ENCODE measurements around the gene CDC25B. TPM values are rescaled to one million over a fixed set of nuclear protein-coding genes. Genes with fewer than 3 reads are reported as not detected.

Gene CDC25B
- total and polyA plus RNA-seq, 2 donors from 2014 or later, result 24.1 to 40.3 TPM

- no peak overlapping the region for H3K4me3 ChIP-seq (ENCODE audit: low read length in 3 of 3)
- H3K27ac ChIP-seq (ENCODE audit: low read depth in 2 of 2, low read length in 2 of 2), result no peak overlapping the region
- H3K4me1 ChIP-seq (ENCODE audit: control insufficient read depth in 2 of 3, insufficient read depth in 2 of 3, low read depth in 1 of 3, low read length in 3 of 3), result peaks cover 0 to 17% (median 9%) of the 10 kb centered on the region in 3 donors
- DNase-seq, result no peak
- no peaks in the 10 kb centered on the region for H3K27me3 ChIP-seq (ENCODE audit: control insufficient read depth, insufficient read depth, low read length)
- H3K36me3 ChIP-seq (ENCODE audit: control insufficient read depth in 2 of 3, insufficient read depth in 3 of 3, low read length in 3 of 3), result no peaks in the 10 kb centered on the region
- no peak overlapping the region for H3K9ac ChIP-seq (ENCODE audit: low read length in 3 of 3)
- no peak for TF ChIP-seq CTCF (IDR thresholded peaks at IDR 0.05; ENCODE audit: borderline replicate concordance, extremely low read depth, insufficient read depth)
- H3K9me3 ChIP-seq (ENCODE audit: control insufficient read depth in 2 of 3, insufficient read depth in 1 of 3, low read length in 3 of 3), result no peaks in the 10 kb centered on the region
- intact Hi-C loops (cut with DNase I), result no loop called here
- FAIRE-seq, result no peak
Observed at GRCh38 chr20:3812975-3813847, 17.1 kb downstream of the CDC25B start.

DNA sequence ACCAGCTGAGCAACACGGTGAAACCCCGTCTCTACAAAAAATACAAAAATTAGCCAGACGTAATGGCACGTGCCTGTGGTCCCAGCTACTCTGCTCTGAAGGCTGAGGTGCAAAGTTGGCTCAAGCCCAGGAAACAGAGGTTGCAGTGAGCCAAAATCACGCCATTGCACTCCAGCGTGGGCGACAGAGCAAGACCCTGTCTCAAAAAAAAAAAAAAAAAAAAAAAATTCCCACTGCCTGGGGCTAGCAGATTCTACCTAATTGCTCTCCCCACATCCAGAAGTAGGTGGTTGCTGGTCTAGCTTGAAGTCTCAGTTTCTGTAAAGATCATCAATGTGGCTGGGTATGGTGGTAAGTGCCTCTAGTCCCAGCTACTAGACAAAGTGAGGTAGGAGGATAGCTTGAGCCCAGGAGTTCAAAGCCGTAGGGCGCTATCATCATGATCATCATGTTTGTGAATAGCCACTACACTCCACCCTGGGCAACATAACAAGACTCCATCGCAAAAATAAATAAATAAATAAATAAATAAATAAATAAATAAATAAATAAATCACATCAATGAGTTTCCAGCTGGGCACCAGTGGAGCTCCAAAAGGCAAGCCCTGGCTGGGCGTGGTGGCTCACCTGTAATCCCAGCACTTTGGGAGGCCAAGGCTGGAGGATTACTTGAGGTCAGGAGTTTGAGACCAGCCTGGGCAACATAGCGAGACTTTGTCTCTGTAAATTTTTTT lies 17.9 kb downstream of the CDC25B start:
- Histone ChIP-seq H3K9ac (ENCODE audit: low read length in 3 of 3) (no peak overlapping the region), H3K27ac (ENCODE audit: low read depth in 2 of 2, low read length in 2 of 2) (no peak overlapping the region)
- intact Hi-C loops (cut with DNase I), result no loop called here

GRCh38 chr20:3814928-3815495 lies 18.9 kb downstream of the CDC25B start:
- intact Hi-C loops (cut with DNase I), result no loop called here
- no peak overlapping the region for H3K27ac ChIP-seq (ENCODE audit: low read depth in 2 of 2, low read length in 2 of 2)
- no peak for FAIRE-seq

More for the DNA sequence above, 17.9 kb downstream of the CDC25B start:
- no peaks in the 10 kb centered on the region for H3K9me3 ChIP-seq (ENCODE audit: control insufficient read depth in 2 of 3, insufficient read depth in 1 of 3, low read length in 3 of 3)
- DNase-seq, result no peak
- H3K4me3 ChIP-seq (ENCODE audit: low read length in 3 of 3), result no peak overlapping the region
- FAIRE-seq, result no peak
- no peaks in the 10 kb centered on the region for H3K27me3 ChIP-seq (ENCODE audit: control insufficient read depth, insufficient read depth, low read length)
- no peaks in the 10 kb centered on the region for H3K36me3 ChIP-seq (ENCODE audit: control insufficient read depth in 2 of 3, insufficient read depth in 3 of 3, low read length in 3 of 3)
- H3K4me1 ChIP-seq (ENCODE audit: control insufficient read depth in 2 of 3, insufficient read depth in 2 of 3, low read depth in 1 of 3, low read length in 3 of 3), result peaks cover 0 to 19% (median 6%) of the 10 kb centered on the region in 3 donors
- TF ChIP-seq CTCF (IDR thresholded peaks at IDR 0.05; ENCODE audit: borderline replicate concordance, extremely low read depth, insufficient read depth), result no peak

More at GRCh38 chr20:3814928-3815495, 18.9 kb downstream of the CDC25B start:
- Histone ChIP-seq H3K9ac (ENCODE audit: low read length in 3 of 3) (no peak overlapping the region), H3K9me3 (ENCODE audit: control insufficient read depth in 2 of 3, insufficient read depth in 1 of 3, low read length in 3 of 3) (no peaks in the 10 kb centered on the region), H3K4me3 (ENCODE audit: low read length in 3 of 3) (no peak overlapping the region), H3K36me3 (ENCODE audit: control insufficient read depth in 2 of 3, insufficient read depth in 3 of 3, low read length in 3 of 3) (no peaks in the 10 kb centered on the region), H3K27me3 (ENCODE audit: control insufficient read depth, insufficient read depth, low read length) (no peaks in the 10 kb centered on the region), H3K4me1 (ENCODE audit: control insufficient read depth in 2 of 3, insufficient read depth in 2 of 3, low read depth in 1 of 3, low read length in 3 of 3) (peaks cover 0 to 25% (median 10%) of the 10 kb centered on the region in 3 donors)
- no peak for TF ChIP-seq CTCF (IDR thresholded peaks at IDR 0.05; ENCODE audit: borderline replicate concordance, extremely low read depth, insufficient read depth)
- no peak for DNase-seq

All from kidney (tissue), 14 donors.